K562 (cell line): ENCODE measurements around the gene ZNRD2. TPM values are rescaled to one million over a fixed set of nuclear protein-coding genes. Genes with fewer than 3 reads are reported as not detected.

Experiments
- DLX4 ChIP-seq: fragments of 250-450 bp; sonication (Bioruptor Pico); IDR thresholded peaks from 2 replicates; pipeline ENCODE4 v1.6.1; 2021; ENCODE audit warnings: mild to moderate bottlenecking
- FOXA3 ChIP-seq, 2 experiments: fragments of 450-650 bp in 1 of 2; sonication (generic) in 1 of 2; formaldehyde crosslinking; IDR thresholded peaks in 1 of 2; conservative IDR thresholded peaks in 1 of 2; 2 replicates each; pipeline versions ENCODE4 v1.4.0 to v1.8.0; 2020 to 2022; ENCODE audit warnings: mild to moderate bottlenecking in 2 of 2, missing genetic modification reagents in 1 of 2
- IFI16 ChIP-seq: fragments of 250-450 bp; sonication (Bioruptor Pico); IDR thresholded peaks from 2 replicates; pipeline ENCODE4 v2.1.2; 2022; ENCODE audit warnings: mild to moderate bottlenecking, inconsistent platforms
- NCOR1 ChIP-seq: fragments of 450-650 bp; IDR thresholded peaks from 2 replicates; pipeline ENCODE4 v1.6.1; 2016; ENCODE audit warnings: mild to moderate bottlenecking, moderate library complexity
- NR2C1 ChIP-seq, 2 experiments: fragments of 450-650 bp; IDR thresholded peaks; 2 replicates each; pipeline ENCODE4 v1.6.1; 2017; ENCODE audit warnings: mild to moderate bottlenecking in 2 of 2, antibody characterized with exemption in 1 of 2, inconsistent platforms in 1 of 2, missing compliant biosample characterization in 1 of 2, missing genetic modification characterization in 1 of 2
- RAD21 ChIP-seq, 2 experiments: fragments of 250-450 bp in 1 of 2; fragments of 450-650 bp in 1 of 2; sonication (Bioruptor Pico) in 1 of 2; formaldehyde crosslinking in 1 of 2; IDR thresholded peaks in 1 of 2; conservative IDR thresholded peaks in 1 of 2; 2 replicates each; pipeline versions ENCODE4 v1.4.0 to v1.8.0; 2020 to 2022; ENCODE audit warnings: mild to moderate bottlenecking in 2 of 2, moderate library complexity in 1 of 2
- RB1 ChIP-seq: fragments of 450-650 bp; IDR thresholded peaks from 2 replicates; pipeline ENCODE4 v1.6.1; 2017; ENCODE audit warnings: low read depth, mild to moderate bottlenecking
- RNF219 ChIP-seq: fragments of 250-450 bp; sonication (Bioruptor Pico); IDR thresholded peaks from 2 replicates; pipeline ENCODE4 v1.5.0; 2022; ENCODE audit warnings: mild to moderate bottlenecking
- SUPT5H ChIP-seq: fragments of 450-650 bp; IDR thresholded peaks from 2 replicates; pipeline ENCODE4 v1.6.1; 2016
- ZNF75A ChIP-seq: fragments of 450-650 bp; formaldehyde crosslinking; IDR thresholded peaks from 2 replicates; pipeline ENCODE4 v1.4.0; 2020; ENCODE audit warnings: mild to moderate bottlenecking
- ZNF76 ChIP-seq: fragments of 250-450 bp; sonication (Bioruptor Pico); IDR thresholded peaks from 2 replicates; pipeline ENCODE4 v1.4.0; 2020; ENCODE audit warnings: mild to moderate bottlenecking, moderate library complexity, borderline replicate concordance
- polyA plus RNA-seq, 8 experiments: library from polyadenylated mRNA; depleted of rRNA in 4 of 8; stranded (reverse) in 5 of 8; unstranded in 3 of 8; fragments of >200 nt; fragmentation: Nextera tagmentation in 2 of 8; fragmentation: Illumina TruSeq in 1 of 8; extraction: Ambion mirVana in 2 of 8; extraction: Trizol in 1 of 8; gene quantifications; 2 replicates each; pipeline versions ENCODE4 v1.2.1 to v1.2.3, GENCODE V29; 2011 to 2014; ENCODE audit warnings: inconsistent platforms in 1 of 8, missing spikeins in 1 of 8
- total RNA-seq, 7 experiments: library from RNA; depleted of rRNA in 6 of 7; stranded (reverse); fragments of >200 nt in 6 of 7; fragmentation: Illumina TruSeq in 2 of 7; extraction: Trizol in 2 of 7; gene quantifications; 2 replicates each; pipeline versions ENCODE4 v1.2.1 to v1.2.3, GENCODE V29; 2011 to 2021; ENCODE audit warnings: low replicate concordance in 1 of 7
- TF ChIP-seq, protein P1 (sequence below): fragments of 450-650 bp; IDR thresholded peaks from 2 replicates; pipeline ENCODE4 v1.6.1; 2018; ENCODE audit not compliant: partially characterized antibody
- TF ChIP-seq, protein P2 (sequence below): fragments of 450-650 bp; IDR thresholded peaks from 2 replicates; pipeline ENCODE4 v1.7.1; 2018; ENCODE audit warnings: mild to moderate bottlenecking, low read depth; ENCODE audit not compliant: partially characterized antibody
- TF ChIP-seq, protein P3 (sequence below): fragments of 250-450 bp; sonication (Bioruptor Pico); IDR thresholded peaks from 2 replicates; pipeline ENCODE4 v1.8.0; 2022; ENCODE audit warnings: moderate library complexity, mild to moderate bottlenecking, inconsistent platforms
- TF ChIP-seq, protein P4 (sequence below): sonication (generic); formaldehyde crosslinking; IDR thresholded peaks from 2 replicates; pipeline ENCODE4 v1.8.1; 2023; ENCODE audit warnings: mild to moderate bottlenecking, missing genetic modification reagents, moderate library complexity

ZNRD2 gene
- total and polyA plus RNA-seq, 9 of the 15 experiments (the other 6 are each of a cell fraction or from before 2014, with no cell fraction given), result 13.4 to 129 (median 60.4) TPM

DNA sequence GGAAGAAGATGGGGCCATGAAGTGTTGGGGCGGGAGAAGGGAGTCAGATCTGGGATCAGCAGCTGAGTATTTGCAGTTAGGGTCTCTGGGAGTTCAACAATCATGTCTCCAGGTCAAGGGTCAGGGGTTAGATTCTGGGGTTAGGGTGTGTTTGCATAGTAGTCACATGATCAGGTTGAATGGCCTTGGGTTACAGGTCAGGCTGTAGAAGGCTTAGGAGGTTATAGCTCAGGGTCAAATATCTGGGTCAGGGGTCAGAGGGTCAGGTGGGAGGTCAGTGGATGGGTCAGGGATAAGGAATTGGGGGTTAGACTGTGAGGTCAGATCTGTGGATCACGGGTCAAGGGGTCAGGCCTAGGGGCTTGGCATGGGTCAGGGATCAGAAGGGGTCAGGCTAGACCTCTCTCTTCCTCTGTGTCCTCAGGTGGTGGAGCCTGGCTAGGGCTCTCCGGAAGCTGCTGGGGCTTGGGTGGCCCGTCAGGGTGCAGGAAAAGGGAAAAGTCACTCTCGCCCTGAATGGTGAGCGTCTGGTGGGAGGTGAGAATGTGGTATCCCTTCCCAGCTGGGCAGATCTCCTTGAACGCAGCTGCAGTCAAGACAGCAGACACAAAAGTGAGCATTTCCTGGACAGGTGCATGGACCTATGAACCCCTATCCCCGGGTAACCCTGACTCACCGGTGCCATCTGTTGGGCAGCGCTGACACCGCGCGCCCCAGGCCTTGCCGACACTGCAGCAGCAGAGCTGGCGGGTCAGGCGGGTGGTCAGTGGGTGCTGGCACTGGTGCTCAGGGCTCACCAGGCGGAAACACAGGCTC lies 18.5 kb upstream of the ZNRD2 start (continued):
- TF ChIP-seq, protein P1, sequence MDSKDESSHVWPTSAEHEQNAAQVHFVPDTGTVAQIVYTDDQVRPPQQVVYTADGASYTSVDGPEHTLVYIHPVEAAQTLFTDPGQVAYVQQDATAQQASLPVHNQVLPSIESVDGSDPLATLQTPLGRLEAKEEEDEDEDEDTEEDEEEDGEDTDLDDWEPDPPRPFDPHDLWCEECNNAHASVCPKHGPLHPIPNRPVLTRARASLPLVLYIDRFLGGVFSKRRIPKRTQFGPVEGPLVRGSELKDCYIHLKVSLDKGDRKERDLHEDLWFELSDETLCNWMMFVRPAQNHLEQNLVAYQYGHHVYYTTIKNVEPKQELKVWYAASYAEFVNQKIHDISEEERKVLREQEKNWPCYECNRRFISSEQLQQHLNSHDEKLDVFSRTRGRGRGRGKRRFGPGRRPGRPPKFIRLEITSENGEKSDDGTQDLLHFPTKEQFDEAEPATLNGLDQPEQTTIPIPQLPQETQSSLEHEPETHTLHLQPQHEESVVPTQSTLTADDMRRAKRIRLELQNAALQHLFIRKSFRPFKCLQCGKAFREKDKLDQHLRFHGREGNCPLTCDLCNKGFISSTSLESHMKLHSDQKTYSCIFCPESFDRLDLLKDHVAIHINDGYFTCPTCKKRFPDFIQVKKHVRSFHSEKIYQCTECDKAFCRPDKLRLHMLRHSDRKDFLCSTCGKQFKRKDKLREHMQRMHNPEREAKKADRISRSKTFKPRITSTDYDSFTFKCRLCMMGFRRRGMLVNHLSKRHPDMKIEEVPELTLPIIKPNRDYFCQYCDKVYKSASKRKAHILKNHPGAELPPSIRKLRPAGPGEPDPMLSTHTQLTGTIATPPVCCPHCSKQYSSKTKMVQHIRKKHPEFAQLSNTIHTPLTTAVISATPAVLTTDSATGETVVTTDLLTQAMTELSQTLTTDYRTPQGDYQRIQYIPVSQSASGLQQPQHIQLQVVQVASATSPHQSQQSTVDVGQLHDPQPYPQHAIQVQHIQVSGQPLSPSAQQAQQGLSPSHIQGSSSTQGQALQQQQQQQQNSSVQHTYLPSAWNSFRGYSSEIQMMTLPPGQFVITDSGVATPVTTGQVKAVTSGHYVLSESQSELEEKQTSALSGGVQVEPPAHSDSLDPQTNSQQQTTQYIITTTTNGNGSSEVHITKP, result no peak
- TF ChIP-seq, protein P2, sequence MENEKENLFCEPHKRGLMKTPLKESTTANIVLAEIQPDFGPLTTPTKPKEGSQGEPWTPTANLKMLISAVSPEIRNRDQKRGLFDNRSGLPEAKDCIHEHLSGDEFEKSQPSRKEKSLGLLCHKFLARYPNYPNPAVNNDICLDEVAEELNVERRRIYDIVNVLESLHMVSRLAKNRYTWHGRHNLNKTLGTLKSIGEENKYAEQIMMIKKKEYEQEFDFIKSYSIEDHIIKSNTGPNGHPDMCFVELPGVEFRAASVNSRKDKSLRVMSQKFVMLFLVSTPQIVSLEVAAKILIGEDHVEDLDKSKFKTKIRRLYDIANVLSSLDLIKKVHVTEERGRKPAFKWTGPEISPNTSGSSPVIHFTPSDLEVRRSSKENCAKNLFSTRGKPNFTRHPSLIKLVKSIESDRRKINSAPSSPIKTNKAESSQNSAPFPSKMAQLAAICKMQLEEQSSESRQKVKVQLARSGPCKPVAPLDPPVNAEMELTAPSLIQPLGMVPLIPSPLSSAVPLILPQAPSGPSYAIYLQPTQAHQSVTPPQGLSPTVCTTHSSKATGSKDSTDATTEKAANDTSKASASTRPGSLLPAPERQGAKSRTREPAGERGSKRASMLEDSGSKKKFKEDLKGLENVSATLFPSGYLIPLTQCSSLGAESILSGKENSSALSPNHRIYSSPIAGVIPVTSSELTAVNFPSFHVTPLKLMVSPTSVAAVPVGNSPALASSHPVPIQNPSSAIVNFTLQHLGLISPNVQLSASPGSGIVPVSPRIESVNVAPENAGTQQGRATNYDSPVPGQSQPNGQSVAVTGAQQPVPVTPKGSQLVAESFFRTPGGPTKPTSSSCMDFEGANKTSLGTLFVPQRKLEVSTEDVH, result no peak
- no peak for TF ChIP-seq ZNF76 (CRISPR knock-in tag)
- TF ChIP-seq, protein P3, sequence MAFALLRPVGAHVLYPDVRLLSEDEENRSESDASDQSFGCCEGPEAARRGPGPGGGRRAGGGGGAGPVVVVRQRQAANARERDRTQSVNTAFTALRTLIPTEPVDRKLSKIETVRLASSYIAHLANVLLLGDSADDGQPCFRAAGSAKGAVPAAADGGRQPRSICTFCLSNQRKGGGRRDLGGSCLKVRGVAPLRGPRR, result no peak
- TF ChIP-seq RAD21 (CRISPR knock-in tag; conservative IDR thresholded peaks at IDR 0.05 in 1 of 2, IDR thresholded peaks at IDR 0.05 in 1 of 2), result peak in 1 of 2 experiments; percentile 40; a peak in 2 of 4 replicates
- TF ChIP-seq IFI16, result no peak
- no peak for TF ChIP-seq SUPT5H
- TF ChIP-seq, protein P4, sequence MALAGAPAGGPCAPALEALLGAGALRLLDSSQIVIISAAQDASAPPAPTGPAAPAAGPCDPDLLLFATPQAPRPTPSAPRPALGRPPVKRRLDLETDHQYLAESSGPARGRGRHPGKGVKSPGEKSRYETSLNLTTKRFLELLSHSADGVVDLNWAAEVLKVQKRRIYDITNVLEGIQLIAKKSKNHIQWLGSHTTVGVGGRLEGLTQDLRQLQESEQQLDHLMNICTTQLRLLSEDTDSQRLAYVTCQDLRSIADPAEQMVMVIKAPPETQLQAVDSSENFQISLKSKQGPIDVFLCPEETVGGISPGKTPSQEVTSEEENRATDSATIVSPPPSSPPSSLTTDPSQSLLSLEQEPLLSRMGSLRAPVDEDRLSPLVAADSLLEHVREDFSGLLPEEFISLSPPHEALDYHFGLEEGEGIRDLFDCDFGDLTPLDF (CRISPR knock-in tag), result no peak
- TF ChIP-seq NR2C1 (IDR thresholded peaks at IDR 0.05), result peak; percentile 97
- TF ChIP-seq NR2C1 (tag; IDR thresholded peaks at IDR 0.05), result peak; percentile 98
- no peak for TF ChIP-seq RNF219 (CRISPR knock-in tag)
- no peak for TF ChIP-seq NCOR1
- no peak for TF ChIP-seq RB1
- TF ChIP-seq ZNF75A (CRISPR knock-in tag), result no peak
- peak; percentile 58 to 90; a peak in 3 of 4 replicates for TF ChIP-seq FOXA3 (CRISPR knock-in tag; conservative IDR thresholded peaks at IDR 0.05 in 1 of 2, IDR thresholded peaks at IDR 0.05 in 1 of 2)
- no peak for TF ChIP-seq DLX4 (CRISPR knock-in tag)
